NT2/D1 (cell line): Measurements from ENCODE around the gene PNPLA7.
"Not testable (repeated sequence)": the region's sequence is repeated elsewhere in the genome, so short reads cannot be mapped to it uniquely, and the experiment has no call there.

Experiments
- DNase-seq: peaks from one replicate; pipeline ENCODE4 v3.0.0-alpha.2; 2011; ENCODE audit warnings: low read depth, low spot score
- H3K27me3 ChIP-seq: 2 replicates; pipeline ENCODE4 v1.6.0; 2011; ENCODE audit warnings: mild to moderate bottlenecking; ENCODE audit not compliant: insufficient read length, insufficient read depth
- H3K36me3 ChIP-seq: 2 replicates; pipeline ENCODE4 v1.6.1; 2011; ENCODE audit warnings: mild to moderate bottlenecking, low read length, mixed read lengths; ENCODE audit not compliant: insufficient read depth, insufficient read length
- H3K4me1 ChIP-seq: 2 replicates; pipeline ENCODE4 v1.5.1; 2011; ENCODE audit not compliant: insufficient read depth, insufficient read length
- H3K4me3 ChIP-seq: 2 replicates; pipeline ENCODE4 v1.5.1; 2011; ENCODE audit warnings: low read depth; ENCODE audit not compliant: insufficient read length
- H3K9ac ChIP-seq: 2 replicates; pipeline ENCODE4 v1.6.0; 2011; ENCODE audit warnings: low read depth; ENCODE audit not compliant: insufficient read length
- H3K9me3 ChIP-seq: 2 replicates; pipeline ENCODE4 v1.5.1; 2011; ENCODE audit warnings: mild to moderate bottlenecking, low read length; ENCODE audit not compliant: insufficient read depth
- SUZ12 ChIP-seq: IDR thresholded peaks from 2 replicates; pipeline ENCODE4 v1.6.1; 2011; ENCODE audit not compliant: insufficient read length, insufficient read depth; ENCODE audit errors: extremely low read depth
- YY1 ChIP-seq: IDR thresholded peaks from 2 replicates; pipeline ENCODE4 v1.6.1; 2011; ENCODE audit not compliant: insufficient read length, insufficient read depth
- ZNF274 ChIP-seq: IDR thresholded peaks from 2 replicates; pipeline ENCODE4 v1.6.1; 2011; ENCODE audit warnings: mild to moderate bottlenecking, low read depth, low read length

Gene PNPLA7

GRCh38 chr9:137477778-137478612, 72.2 kb downstream of the PNPLA7 start:
- H3K36me3 ChIP-seq = no peaks in the 10 kb centered on the region
- H3K4me1 ChIP-seq = peaks cover 22% of the 10 kb centered on the region
- DNase-seq = no peak
- peaks cover 22% of the 10 kb centered on the region; the same call in 1 of the 2 replicates for H3K9me3 ChIP-seq
- no peak overlapping the region for H3K4me3 ChIP-seq
- TF ChIP-seq YY1 = no peak
- TF ChIP-seq ZNF274 = no peak
- TF ChIP-seq SUZ12 = no peak
- H3K9ac ChIP-seq = peak overlapping the region; percentile 18
- no peaks in the 10 kb centered on the region for H3K27me3 ChIP-seq

DNA sequence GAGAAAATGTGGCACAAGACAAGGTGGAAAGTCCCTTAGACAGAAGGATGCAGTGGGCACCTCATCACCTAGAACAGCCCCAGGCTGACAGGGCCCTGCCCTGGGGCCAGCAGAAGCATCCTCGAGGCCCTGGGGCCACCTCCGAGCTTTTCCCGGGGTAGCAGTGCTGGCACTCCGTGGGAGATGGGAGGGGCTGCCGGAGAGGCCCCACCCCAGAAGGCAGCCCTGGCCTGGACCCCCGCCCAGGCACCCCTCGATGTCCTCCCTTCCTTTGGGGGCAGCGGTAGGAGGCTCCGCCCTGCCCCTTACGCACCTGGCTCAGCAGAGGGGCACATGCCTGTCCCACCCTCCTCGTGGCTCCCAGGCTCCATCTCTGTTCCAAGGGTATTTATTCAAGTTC, 73.3 kb downstream of the PNPLA7 start:
- Histone ChIP-seq H3K4me3 (no peak overlapping the region), H3K27me3 (no peaks in the 10 kb centered on the region), H3K4me1 (peaks cover 22% of the 10 kb centered on the region), H3K36me3 (no peaks in the 10 kb centered on the region), H3K9me3 (peaks cover 25% of the 10 kb centered on the region; the same call in 1 of the 2 replicates), H3K9ac (no peak overlapping the region)
- no peak for DNase-seq
- no peak for TF ChIP-seq ZNF274
- TF ChIP-seq YY1 = no peak
- no peak for TF ChIP-seq SUZ12

DNA sequence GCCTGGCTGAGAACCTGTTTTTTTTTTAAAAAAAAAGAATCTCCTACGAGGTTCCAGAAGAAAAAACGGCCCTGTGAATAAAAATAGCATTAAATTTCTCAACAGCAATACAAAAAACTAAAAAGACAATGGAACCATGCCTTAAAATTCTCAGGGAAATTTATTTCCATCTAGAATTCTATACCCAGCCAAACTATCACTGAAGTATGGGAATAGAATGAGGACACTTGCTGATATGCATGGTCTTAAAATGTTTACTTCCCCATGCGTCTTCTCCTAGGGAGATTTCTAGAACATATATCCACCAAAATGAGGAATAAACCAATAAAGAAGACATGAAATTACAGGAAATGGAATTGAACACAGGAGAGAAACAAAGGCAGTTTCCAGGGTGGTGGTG, 74.5 kb downstream of the PNPLA7 start:
- DNase-seq = no peak
- no peak overlapping the region for H3K9ac ChIP-seq
- TF ChIP-seq SUZ12 = no peak
- TF ChIP-seq YY1 = no peak
- no peak for TF ChIP-seq ZNF274
- H3K36me3 ChIP-seq = no peaks in the 10 kb centered on the region
- peaks cover 25% of the 10 kb centered on the region; the same call in 1 of the 2 replicates for H3K9me3 ChIP-seq
- H3K4me3 ChIP-seq = no peak overlapping the region
- no peaks in the 10 kb centered on the region for H3K27me3 ChIP-seq
- H3K4me1 ChIP-seq = peaks cover 18% of the 10 kb centered on the region

DNA sequence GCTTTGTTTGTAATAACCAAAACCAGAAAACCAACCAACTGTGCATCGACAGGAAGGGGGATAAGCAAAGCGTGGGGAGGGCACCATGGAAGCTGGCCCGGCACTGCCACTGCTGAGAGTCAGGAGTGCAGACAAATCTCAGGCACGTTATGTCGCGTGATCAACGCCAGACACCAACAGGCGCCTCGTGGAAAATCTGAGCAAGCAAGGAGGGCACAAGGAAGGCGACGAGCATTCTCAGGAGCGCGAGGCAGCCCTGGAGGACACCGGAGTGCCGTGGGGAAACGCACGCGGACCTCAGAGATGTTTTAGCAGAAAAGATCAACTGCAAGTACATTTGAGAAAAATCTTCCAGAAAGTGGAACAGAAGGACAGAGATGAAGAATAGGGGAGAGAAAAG, 75.9 kb downstream of the PNPLA7 start:
- no peak for DNase-seq
- Histone ChIP-seq H3K9me3 (peaks cover 25% of the 10 kb centered on the region; the same call in 1 of the 2 replicates), H3K9ac (no peak overlapping the region), H3K27me3 (no peaks in the 10 kb centered on the region), H3K4me3 (no peak overlapping the region), H3K4me1 (peaks cover 10% of the 10 kb centered on the region), H3K36me3 (no peaks in the 10 kb centered on the region)
- TF ChIP-seq YY1 (no peak), ZNF274 (no peak), SUZ12 (no peak)

DNA sequence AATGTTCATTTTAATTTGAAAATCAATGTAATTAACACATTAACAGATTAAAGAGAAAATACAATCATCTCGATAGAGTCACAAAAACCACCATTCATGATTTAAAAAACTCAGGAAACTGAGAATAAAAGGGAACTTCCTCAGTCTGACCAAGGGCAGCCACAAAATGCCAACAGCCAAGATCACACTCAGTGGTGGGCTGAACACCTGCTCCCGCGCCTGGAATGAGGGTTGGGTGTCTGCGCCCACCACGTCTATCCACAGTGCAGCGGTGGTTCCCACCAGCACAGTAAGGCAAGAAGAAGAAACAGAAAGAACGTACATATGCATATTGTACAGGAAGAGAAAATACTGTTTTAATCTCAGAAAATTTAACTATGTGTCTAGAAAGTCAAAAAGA, 79.4 kb downstream of the PNPLA7 start:
- Histone ChIP-seq H3K4me3 (no peak overlapping the region), H3K4me1 (no peaks in the 10 kb centered on the region), H3K27me3 (no peaks in the 10 kb centered on the region), H3K9ac (no peak overlapping the region), H3K9me3 (peaks cover 15% of the 10 kb centered on the region; the same call in 1 of the 2 replicates), H3K36me3 (no peaks in the 10 kb centered on the region)
- DNase-seq = no peak
- TF ChIP-seq ZNF274 (no peak), YY1 (no peak), SUZ12 (no peak)

GRCh38 chr9:137467896-137468295, 82.3 kb downstream of the PNPLA7 start:
- no peak overlapping the region for H3K4me3 ChIP-seq
- H3K36me3 ChIP-seq = no peaks in the 10 kb centered on the region
- TF ChIP-seq SUZ12 (no peak), ZNF274 (no peak), YY1 (no peak)
- peaks cover 2% of the 10 kb centered on the region for H3K4me1 ChIP-seq
- H3K9ac ChIP-seq = no peak overlapping the region
- peaks cover 2% of the 10 kb centered on the region; the same call in 1 of the 2 replicates for H3K9me3 ChIP-seq
- DNase-seq = no peak
- peaks cover 4% of the 10 kb centered on the region for H3K27me3 ChIP-seq

DNA sequence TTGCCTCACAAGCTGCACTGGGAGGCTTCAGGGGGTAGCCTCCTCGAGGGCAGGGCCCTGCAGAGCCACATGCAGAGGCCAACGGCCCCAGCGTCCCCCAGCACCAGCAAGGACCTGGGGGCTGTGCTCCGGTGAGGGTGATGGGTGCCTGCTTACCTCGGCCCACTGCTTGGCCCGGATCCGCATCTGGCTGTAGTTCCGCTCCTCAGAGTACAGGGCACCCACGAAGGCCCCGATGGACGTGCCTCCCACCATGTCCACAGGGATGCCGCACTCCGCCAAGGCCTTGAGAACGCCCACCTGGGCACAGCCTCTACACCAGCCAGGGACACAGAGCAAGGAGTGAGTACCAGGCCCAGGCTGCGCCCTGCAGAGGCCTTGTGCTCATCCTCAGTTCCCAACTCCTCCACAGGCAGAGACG, 83.0 kb downstream of the PNPLA7 start:
- Histone ChIP-seq H3K9me3 (no peaks in the 10 kb centered on the region), H3K4me1 (peaks cover 2% of the 10 kb centered on the region), H3K9ac (no peak overlapping the region), H3K27me3 (peaks cover 11% of the 10 kb centered on the region), H3K4me3 (no peak overlapping the region), H3K36me3 (no peaks in the 10 kb centered on the region)
- no peak for DNase-seq
- TF ChIP-seq SUZ12 (no peak), ZNF274 (no peak), YY1 (no peak)

- H3K4me3 ChIP-seq, H3K36me3 ChIP-seq, H3K4me1 ChIP-seq, H3K9me3 ChIP-seq, H3K9ac ChIP-seq, DNase-seq: not testable (repeated sequence)
- H3K27me3 ChIP-seq = peaks cover 15% of the 10 kb centered on the region
Observed at GRCh38 chr9:137466389-137467085, 83.7 kb downstream of the PNPLA7 start.
